Gastroesophageal sphincter (tissue), 4 donors: Measurements from ENCODE around the gene SECTM1. TPM values are rescaled to one million over a fixed set of nuclear protein-coding genes. Genes with fewer than 3 reads are reported as not detected.

Source experiments
- ATAC-seq: fragments of 150-250 bp; one replicate; pipeline ENCODE4 v1.9.1; 2016; ENCODE audit warnings: mild to moderate bottlenecking, moderate library complexity
- H3K27ac ChIP-seq, 4 donors: fragments of 200-600 bp; sonication (generic) in 3 of 4; 1 replicate in 3 of 4; 2 replicates in 1 of 4; pipeline ENCODE4 v1.5.1; 2016 to 2019
- H3K27me3 ChIP-seq: fragments of 200-600 bp; sonication (generic); one replicate; pipeline ENCODE4 v1.5.1; 2019
- H3K36me3 ChIP-seq, 2 donors: fragments of 200-600 bp; sonication (generic); one replicate each; pipeline ENCODE4 v1.5.1; 2019; ENCODE audit warnings: control low read depth in 1 of 2
- H3K4me1 ChIP-seq, 3 donors: fragments of 200-600 bp; sonication (generic); 1 replicate in 2 of 3; 2 replicates in 1 of 3; pipeline ENCODE4 v1.5.1; 2016 to 2019; ENCODE audit warnings: control low read depth in 2 of 3
- H3K4me3 ChIP-seq, 2 donors: fragments of 200-600 bp; sonication (generic); one replicate each; pipeline ENCODE4 v1.5.1; 2019; ENCODE audit warnings: mild to moderate bottlenecking in 1 of 2, moderate library complexity in 1 of 2
- H3K9me3 ChIP-seq, 3 donors: fragments of 200-600 bp; sonication (generic); one replicate each; pipeline ENCODE4 v1.5.1; 2017 to 2019; ENCODE audit warnings: control low read depth in 2 of 3
- EP300 ChIP-seq: sonication (generic); formaldehyde crosslinking; IDR thresholded peaks from one replicate; pipeline ENCODE4 v1.6.1; 2017; ENCODE audit warnings: antibody characterized with exemption, mild to moderate bottlenecking
- POLR2A ChIP-seq, 2 donors: fragments of 450-650 bp; IDR thresholded peaks; one replicate each; pipeline ENCODE4 v1.6.1; 2017; ENCODE audit warnings: antibody characterized with exemption in 2 of 2, mild to moderate bottlenecking in 2 of 2, moderate library complexity in 1 of 2
- POLR2AphosphoS5 ChIP-seq: sonication (generic); formaldehyde crosslinking; IDR thresholded peaks from one replicate; pipeline ENCODE4 v1.6.1; 2017; ENCODE audit warnings: antibody characterized with exemption
- WGBS, 2 donors: methylation state at CpG; one replicate each; pipeline ENCODE4 v1.1.5; 2018; ENCODE audit warnings: low coverage in 1 of 2; 5-methylcytosine and 5-hydroxymethylcytosine counted together
- total RNA-seq, 4 donors: library from RNA; depleted of rRNA; stranded (reverse); fragments of >200 nt; gene quantifications; one replicate each; pipeline ENCODE4 v1.1.0, GENCODE V29; 2016
- TF ChIP-seq, protein P1 (sequence below), 4 experiments: fragments of 200-600 bp in 2 of 4; fragments of 450-650 bp in 2 of 4; sonication (generic) in 1 of 4; IDR thresholded peaks; one replicate each; pipeline ENCODE4 v1.5.1; 2017 to 2019; ENCODE audit warnings: antibody characterized with exemption in 4 of 4, mild to moderate bottlenecking in 2 of 4, moderate library complexity in 2 of 4

Gene SECTM1
- total RNA-seq, 4 donors from 2014 or later = 6.1 to 22.3 (median 17.6) TPM

DNA sequence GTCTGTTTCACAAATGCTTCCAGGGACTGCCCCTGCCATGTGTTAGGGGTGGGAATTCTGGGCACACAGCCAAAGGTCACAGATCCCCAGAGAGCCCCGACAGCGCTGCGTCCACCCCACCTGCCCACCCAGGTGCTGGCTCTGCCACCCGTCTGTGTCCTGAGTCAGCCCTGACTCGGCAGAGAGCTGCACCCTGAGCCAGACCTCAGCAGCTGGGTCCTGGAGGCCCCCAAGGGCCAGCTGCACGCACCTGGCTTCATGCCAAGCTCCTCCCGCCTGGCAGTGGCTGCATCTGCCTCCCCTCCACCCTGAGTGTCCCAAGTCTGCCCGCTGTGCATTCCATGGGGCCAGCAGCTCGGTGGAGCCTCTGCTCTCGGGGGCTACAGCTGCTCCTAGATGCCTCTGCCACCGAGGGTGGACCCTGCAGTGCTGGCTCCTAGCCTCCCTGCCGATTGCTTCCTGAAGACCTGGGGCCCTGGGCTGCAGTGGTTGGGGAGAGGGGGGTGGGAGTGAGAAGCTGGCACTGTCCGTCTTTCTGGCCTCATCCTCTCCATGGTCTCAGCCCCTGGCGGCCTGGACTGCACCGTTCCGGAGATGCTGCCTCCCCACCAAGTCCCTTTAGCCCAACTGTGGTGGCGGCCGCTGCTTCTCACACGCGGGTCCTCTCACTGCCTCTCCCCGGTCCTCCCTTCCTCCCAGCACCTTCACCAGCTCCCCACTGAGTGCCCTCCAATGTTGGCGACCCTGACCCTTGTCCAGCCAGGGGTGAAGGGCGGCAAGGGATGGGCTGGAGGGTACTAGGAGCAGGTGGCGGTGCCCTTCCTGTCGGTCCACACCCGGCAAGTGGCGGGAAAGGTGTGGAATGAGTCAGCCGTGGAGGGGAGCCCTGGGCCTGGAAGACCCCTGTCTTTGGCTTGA, 3.0 kb downstream of the SECTM1 start:
- Histone ChIP-seq H3K27ac (no peak overlapping the region), H3K4me3 (no peak overlapping the region), H3K27me3 (peaks cover 4% of the 10 kb centered on the region), H3K9me3 (no peaks in the 10 kb centered on the region), H3K4me1 (peaks cover 0 to 52% (median 32%) of the 10 kb centered on the region in 3 donors), H3K36me3 (no peaks in the 10 kb centered on the region)
- TF ChIP-seq POLR2AphosphoS5 (no peak), POLR2A (IDR thresholded peaks at IDR 0.05) (peak in 1 of 2 donors; percentile 9)
- no CpG with 5 or more reads among the region's 28 CpGs for WGBS, 2 donors
- no peak for ATAC-seq

DNA sequence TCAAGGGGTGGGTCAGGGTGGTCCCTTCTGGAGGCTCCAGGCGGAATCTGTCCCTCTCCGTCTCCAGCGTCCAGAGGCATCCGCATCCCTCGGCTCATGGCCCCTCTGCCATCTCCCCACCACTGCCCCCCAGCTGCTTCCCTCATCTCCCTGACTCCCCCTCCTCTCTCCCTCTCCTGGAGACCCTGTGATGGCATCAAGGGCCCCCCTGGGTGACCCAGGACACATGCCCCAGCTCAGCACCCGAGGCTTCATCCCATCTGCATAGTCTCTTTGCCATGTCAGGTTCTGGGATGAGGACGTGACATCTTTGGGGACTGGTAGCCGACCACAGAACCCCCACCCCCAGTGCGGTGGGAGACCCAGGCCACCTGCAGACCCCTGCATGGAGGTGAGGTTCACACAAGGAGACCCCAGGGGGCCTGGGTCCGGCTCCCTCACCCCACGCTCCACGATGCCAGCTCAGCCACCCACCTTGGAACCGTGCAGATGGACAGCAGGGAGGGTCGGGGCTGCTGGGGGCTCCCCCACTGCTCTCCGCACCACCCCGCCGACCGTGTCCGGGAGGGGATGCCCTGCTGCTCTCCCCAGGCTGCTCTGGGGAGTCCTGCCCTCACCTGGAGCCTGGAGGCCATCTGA, 3.8 kb downstream of the SECTM1 start:
- ATAC-seq = no peak
- Histone ChIP-seq H3K9me3 (no peaks in the 10 kb centered on the region), H3K27ac (no peak overlapping the region), H3K4me3 (no peak overlapping the region), H3K36me3 (no peaks in the 10 kb centered on the region), H3K27me3 (peaks cover 4% of the 10 kb centered on the region), H3K4me1 (peaks cover 0 to 44% (median 24%) of the 10 kb centered on the region in 3 donors)
- 40% methylated on average over 1 of the region's 19 CpGs; no CpG with 5 or more reads in 1 of the 2 donors for WGBS, 2 donors
- TF ChIP-seq POLR2AphosphoS5 (no peak), POLR2A (IDR thresholded peaks at IDR 0.05) (no peak), EP300 (no peak)
- TF ChIP-seq, protein P1, sequence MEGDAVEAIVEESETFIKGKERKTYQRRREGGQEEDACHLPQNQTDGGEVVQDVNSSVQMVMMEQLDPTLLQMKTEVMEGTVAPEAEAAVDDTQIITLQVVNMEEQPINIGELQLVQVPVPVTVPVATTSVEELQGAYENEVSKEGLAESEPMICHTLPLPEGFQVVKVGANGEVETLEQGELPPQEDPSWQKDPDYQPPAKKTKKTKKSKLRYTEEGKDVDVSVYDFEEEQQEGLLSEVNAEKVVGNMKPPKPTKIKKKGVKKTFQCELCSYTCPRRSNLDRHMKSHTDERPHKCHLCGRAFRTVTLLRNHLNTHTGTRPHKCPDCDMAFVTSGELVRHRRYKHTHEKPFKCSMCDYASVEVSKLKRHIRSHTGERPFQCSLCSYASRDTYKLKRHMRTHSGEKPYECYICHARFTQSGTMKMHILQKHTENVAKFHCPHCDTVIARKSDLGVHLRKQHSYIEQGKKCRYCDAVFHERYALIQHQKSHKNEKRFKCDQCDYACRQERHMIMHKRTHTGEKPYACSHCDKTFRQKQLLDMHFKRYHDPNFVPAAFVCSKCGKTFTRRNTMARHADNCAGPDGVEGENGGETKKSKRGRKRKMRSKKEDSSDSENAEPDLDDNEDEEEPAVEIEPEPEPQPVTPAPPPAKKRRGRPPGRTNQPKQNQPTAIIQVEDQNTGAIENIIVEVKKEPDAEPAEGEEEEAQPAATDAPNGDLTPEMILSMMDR (IDR thresholded peaks at IDR 0.05) = no peak

DNA sequence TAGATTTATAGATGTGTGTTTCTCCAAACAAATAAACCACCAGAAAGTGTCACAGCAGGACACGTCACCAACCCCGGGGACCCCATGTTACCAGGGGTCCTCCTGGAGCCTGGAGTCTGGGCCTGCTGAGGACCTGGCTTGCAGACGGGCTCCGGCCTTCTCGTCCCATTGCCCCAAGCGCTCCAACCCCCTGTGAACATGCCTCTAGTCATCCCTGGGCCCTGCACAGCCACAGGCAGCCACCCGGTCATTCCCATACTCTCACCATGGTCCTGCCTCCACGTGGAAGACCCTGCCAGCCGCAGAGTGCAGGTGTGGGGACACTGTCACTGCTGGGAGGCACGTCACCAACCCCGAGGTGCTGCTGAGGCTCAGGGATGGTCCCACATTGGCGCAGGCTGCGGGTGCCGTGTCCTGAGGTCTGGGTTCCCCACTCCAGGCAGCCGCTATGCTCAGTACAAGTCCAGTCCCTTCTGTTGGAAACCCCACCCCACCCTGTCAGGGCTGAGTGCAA, 4.5 kb downstream of the SECTM1 start:
- Histone ChIP-seq H3K4me1 (peaks cover 0 to 36% (median 17%) of the 10 kb centered on the region in 3 donors), H3K27ac (no peak overlapping the region), H3K27me3 (peaks cover 4% of the 10 kb centered on the region), H3K4me3 (no peak overlapping the region), H3K9me3 (no peaks in the 10 kb centered on the region), H3K36me3 (no peaks in the 10 kb centered on the region)
- WGBS, 2 donors = no CpG with 5 or more reads among the region's 15 CpGs
- TF ChIP-seq POLR2AphosphoS5 (no peak), EP300 (no peak)
- ATAC-seq = no peak

DNA sequence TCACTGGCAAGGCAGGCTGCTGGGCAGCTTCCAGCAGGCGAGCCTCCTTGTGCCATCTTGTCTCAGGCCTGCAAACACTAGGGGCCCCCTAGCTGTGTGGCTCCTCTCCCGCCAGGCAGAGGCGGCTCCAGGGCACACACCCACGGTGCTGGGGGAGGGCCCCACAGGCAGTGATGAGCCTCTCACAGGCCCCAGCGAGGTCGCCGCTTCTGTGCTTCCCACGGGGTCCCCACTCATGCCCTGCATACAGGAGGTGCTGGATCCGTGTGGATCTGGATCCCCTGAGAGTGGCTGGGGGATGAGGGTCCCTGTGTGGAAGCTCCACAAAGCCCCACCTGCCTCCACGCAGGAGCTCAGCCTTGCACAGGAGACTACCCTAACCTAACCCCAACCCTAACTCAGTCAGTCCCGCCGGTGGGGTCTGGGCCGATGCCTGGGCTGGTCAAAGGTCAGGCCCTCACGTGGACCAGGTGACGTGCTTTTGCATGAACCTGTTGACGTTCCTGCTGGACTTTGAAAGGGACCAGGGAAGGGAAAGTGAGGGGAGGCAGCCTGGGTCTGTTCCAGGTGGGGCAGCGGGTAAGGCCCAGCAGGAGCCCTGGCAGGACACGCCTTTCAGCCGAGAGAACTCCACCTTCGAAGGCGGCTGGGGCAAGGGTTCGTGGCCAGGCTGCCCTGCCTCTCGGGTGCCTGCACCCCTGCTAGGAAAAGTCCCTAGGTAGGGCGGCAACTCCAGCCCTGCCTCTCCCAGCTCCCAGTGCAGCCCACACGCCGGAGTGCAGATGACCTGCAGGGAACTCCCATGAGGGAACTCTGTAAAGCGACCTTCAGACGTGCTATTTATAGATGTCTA, 5.2 kb downstream of the SECTM1 start:
- 87% methylated on average over 3 of the region's 28 CpGs; no CpG with 5 or more reads in 1 of the 2 donors for WGBS, 2 donors
- Histone ChIP-seq H3K27me3 (peaks cover 4% of the 10 kb centered on the region), H3K4me3 (no peak overlapping the region), H3K36me3 (no peaks in the 10 kb centered on the region), H3K9me3 (no peaks in the 10 kb centered on the region), H3K27ac (no peak overlapping the region), H3K4me1 (peaks cover 0 to 29% (median 14%) of the 10 kb centered on the region in 3 donors)
- ATAC-seq = no peak
- TF ChIP-seq EP300 (no peak), POLR2AphosphoS5 (no peak), POLR2A (IDR thresholded peaks at IDR 0.05) (no peak)
- TF ChIP-seq, protein P1 (IDR thresholded peaks at IDR 0.05) = no peak

DNA sequence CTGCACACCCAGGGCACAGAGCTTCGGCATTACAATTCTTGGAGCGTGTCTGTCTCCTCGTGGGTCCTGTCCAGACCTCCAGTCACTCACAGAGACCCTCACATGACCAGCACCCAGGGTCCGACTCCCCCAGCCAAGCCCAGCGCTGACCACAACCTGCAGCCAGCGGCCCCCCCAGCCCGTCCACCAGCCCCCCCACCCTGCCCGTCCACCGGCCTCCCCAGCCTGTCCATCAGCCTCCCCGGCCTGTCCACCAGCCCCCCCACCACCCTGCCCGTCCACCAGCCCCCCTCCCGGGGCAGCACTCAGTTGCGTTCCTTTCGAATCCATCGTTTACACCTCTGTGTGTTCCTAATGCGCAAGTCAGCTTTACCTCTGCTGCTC, 5.8 kb downstream of the SECTM1 start:
- TF ChIP-seq POLR2AphosphoS5 = no peak
- no peak for TF ChIP-seq EP300
- H3K36me3 ChIP-seq = peaks cover 0 to 5% of the 10 kb centered on the region in 2 donors
- WGBS, 2 donors = 54 to 65% methylated on average over 4 to 5 of the region's 16 CpGs

More for the DNA sequence above, 5.8 kb downstream of the SECTM1 start:
- Histone ChIP-seq H3K9me3 (no peaks in the 10 kb centered on the region), H3K4me1 (peaks cover 0 to 23% (median 12%) of the 10 kb centered on the region in 3 donors), H3K4me3 (no peak overlapping the region), H3K27ac (no peak overlapping the region), H3K27me3 (peaks cover 4% of the 10 kb centered on the region)
- no peak for ATAC-seq
